ENCODE data around the gene RBPJL. TPM values are rescaled to one million over a fixed set of nuclear protein-coding genes. Genes with fewer than 3 reads are reported as not detected.

Gene RBPJL
- not detected for polyA plus RNA-seq (ENCODE audit: low read depth in 6 of 6)

DNA sequence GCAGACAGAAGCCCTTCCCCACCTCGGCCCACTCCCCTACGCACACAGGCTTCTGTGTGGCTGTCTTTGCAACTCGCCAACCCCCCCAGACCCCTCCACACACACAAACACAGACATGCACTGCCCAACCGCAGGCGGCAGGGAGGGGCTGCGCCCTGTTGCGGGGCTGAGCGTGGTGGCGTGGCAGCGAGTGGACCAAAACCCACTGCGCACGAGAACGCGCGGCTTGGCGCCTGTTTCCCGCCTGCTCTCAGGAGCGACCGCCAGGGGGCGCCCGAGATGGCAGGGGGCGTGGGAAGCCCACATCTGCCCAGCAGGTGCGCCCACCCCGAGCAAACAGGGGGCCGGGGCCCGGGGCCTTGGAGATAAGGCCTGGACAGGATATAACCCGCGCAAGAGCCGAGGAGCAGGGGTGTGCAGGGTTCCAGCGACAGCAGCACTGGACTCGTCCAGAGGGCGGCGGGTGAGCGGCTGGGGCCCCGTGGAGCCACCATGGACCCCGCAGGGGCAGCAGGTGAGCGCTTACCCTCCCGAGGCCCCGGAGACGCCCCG, at the start of gene RBPJL:
RBPJL (plus strand) TSS at position 410 of the 552 bp plus-strand sequence; CDS start at position 493, 83 bp downstream.
- peak; percentile 53 to 54 for ATAC-seq (ENCODE audit: low read depth in 2 of 2)
- Mint-ChIP-seq H3K4me3 (no peak within 1 kb of the TSS), H3K36me3 (no peaks in the 10 kb centered on the region), H3K9me3 (peaks cover 0 to 2% (median 0%) of the 10 kb centered on the region in 7 donors), H3K4me1 (peaks cover 7 to 15% (median 11%) of the 10 kb centered on the region in 3 donors), H3K27ac (no peak within 1 kb of the TSS), H3K27me3 (peaks cover 51 to 87% (median 87%) of the 10 kb centered on the region in 3 donors)
- DNase-seq, result peak; percentile 44

GRCh38 chr20:45257161-45257560, 49.5 kb upstream of the RBPJL start:
- no peaks in the 10 kb centered on the region for H3K4me1 Mint-ChIP-seq
- H3K27ac Mint-ChIP-seq, result no peak overlapping the region
- DNase-seq, result no peak
- H3K36me3 Mint-ChIP-seq, result no peaks in the 10 kb centered on the region
- H3K4me3 Mint-ChIP-seq, result no peak overlapping the region
- ATAC-seq (ENCODE audit: low read depth in 2 of 2), result no peak
- H3K27me3 Mint-ChIP-seq, result peaks cover 60 to 69% (median 68%) of the 10 kb centered on the region in 3 donors
- no peaks in the 10 kb centered on the region for H3K9me3 Mint-ChIP-seq

- Mint-ChIP-seq H3K27ac (no peak overlapping the region), H3K36me3 (no peaks in the 10 kb centered on the region), H3K27me3 (peaks cover 57 to 69% (median 67%) of the 10 kb centered on the region in 3 donors), H3K4me1 (no peaks in the 10 kb centered on the region), H3K4me3 (no peak overlapping the region), H3K9me3 (no peaks in the 10 kb centered on the region)
- ATAC-seq (ENCODE audit: low read depth in 2 of 2) (no peak), DNase-seq (no peak)
Observed at GRCh38 chr20:45257711-45258110, 48.9 kb upstream of the RBPJL start.

DNA sequence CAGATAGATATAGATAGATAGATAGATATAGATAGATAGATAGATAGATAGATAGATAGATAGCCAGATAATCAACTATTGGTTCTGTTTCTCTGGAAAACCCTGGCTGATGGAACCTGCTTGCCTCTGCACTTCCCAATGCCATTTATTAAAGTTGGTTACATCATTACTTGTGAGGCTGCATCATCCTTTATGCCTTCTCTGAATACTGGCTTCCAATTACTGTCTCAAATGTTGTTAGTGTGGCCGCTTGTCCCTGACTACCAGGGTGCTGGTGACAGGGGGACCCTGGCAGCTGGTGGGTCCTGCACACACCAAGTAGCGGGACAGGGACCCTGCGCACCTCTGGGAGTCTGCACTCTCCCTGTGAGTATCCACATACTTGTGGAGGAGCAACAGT, 48.4 kb upstream of the RBPJL start:
- Mint-ChIP-seq H3K4me1 (no peaks in the 10 kb centered on the region), H3K36me3 (no peaks in the 10 kb centered on the region), H3K27me3 (peaks cover 59 to 69% (median 66%) of the 10 kb centered on the region in 3 donors), H3K4me3 (no peak overlapping the region), H3K27ac (no peak overlapping the region), H3K9me3 (no peaks in the 10 kb centered on the region)
- no peak for DNase-seq
- ATAC-seq (ENCODE audit: low read depth in 2 of 2), result no peak

DNA sequence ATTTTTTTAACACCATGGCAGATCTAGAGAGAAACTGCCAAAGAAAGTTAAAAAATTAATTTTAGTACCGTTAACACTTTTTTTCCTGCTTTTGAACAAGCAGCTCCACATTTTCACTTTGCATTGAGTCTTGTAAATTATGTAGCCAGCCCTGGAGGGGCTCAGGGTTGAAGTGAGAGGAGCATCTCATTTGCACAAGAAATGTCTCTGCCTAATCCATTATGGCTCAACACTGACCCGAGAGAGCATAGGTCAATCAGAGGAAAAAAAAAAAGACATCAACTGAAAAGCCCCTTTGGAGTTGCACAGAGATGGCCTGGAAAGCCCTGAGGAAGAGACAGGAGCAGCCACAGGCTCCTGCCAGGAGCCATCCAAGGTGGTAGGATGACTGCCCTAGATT, 48.0 kb upstream of the RBPJL start:
- DNase-seq, result no peak
- H3K4me3 Mint-ChIP-seq, result no peak overlapping the region
- no peaks in the 10 kb centered on the region for H3K36me3 Mint-ChIP-seq
- peaks cover 55 to 65% (median 62%) of the 10 kb centered on the region in 3 donors for H3K27me3 Mint-ChIP-seq
- H3K9me3 Mint-ChIP-seq, result no peaks in the 10 kb centered on the region
- ATAC-seq (ENCODE audit: low read depth in 2 of 2), result no peak
- no peaks in the 10 kb centered on the region for H3K4me1 Mint-ChIP-seq
- no peak overlapping the region for H3K27ac Mint-ChIP-seq

DNA sequence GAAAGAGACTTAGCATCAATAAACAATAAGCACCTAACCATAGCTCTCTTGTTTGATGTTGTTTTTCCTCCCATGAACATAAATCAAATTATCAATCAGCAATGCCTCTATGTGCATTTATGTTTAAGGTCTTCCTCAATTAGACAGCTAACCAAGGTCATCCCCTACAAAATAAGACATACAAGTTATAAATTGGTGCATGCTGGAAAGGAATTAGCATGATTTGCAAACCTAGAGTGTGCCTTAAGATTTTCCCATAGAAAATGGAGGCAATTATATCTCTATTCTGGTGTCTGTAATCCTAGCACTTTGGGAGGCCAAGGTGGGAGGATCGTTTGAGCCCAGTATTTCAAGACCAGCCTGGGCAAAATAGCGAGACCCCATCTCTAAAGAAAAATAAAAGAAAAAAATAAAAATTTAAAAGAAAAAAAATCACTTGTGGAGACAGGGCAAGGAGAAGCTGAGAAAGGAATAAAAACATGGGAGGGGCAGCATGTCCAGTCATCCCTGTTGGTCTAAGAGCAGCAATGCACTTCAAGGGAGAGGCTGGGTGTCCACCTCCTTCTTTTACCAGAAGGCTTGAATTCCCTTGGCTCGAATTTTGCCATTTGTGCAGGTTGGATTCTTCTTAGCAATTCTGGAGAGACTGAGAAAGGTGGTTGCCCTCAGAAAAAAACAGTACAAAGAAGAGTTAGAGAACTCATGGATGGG, 42.9 kb upstream of the RBPJL start:
- Mint-ChIP-seq H3K27ac (no peak overlapping the region), H3K27me3 (peaks cover 25 to 58% (median 46%) of the 10 kb centered on the region in 3 donors), H3K9me3 (no peaks in the 10 kb centered on the region)

DNA sequence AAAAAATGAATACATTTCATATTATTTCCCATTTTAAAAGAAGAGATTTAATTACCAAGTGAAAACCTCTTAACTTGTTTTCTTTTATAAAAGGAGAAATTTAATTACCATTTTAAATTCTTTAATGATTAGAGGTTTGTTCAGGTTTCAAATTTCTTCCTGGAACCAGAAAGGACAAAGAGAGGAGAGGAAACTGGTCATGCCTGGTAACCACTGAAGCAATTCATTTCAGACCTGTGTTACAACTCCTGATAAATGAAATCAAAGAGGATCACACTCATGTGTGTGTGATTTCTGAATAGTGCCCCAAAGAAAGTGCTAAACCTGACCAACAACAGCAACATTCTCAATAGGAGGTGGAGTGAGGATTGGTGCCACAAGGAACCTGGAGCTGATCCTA, 39.7 kb upstream of the RBPJL start:
- Mint-ChIP-seq H3K27ac (no peak overlapping the region), H3K4me3 (no peak overlapping the region), H3K4me1 (no peaks in the 10 kb centered on the region), H3K36me3 (peaks cover 0 to under 1% of the 10 kb centered on the region in 2 donors), H3K9me3 (no peaks in the 10 kb centered on the region), H3K27me3 (peaks cover 29 to 57% (median 38%) of the 10 kb centered on the region in 3 donors)
- DNase-seq (no peak), ATAC-seq (ENCODE audit: low read depth in 2 of 2) (no peak)

More for the DNA sequence above, 42.9 kb upstream of the RBPJL start:
- H3K4me1 Mint-ChIP-seq, result no peaks in the 10 kb centered on the region
- DNase-seq, result no peak
- H3K36me3 Mint-ChIP-seq, result no peaks in the 10 kb centered on the region
- no peak for ATAC-seq (ENCODE audit: low read depth in 2 of 2)
- H3K4me3 Mint-ChIP-seq, result no peak overlapping the region

DNA sequence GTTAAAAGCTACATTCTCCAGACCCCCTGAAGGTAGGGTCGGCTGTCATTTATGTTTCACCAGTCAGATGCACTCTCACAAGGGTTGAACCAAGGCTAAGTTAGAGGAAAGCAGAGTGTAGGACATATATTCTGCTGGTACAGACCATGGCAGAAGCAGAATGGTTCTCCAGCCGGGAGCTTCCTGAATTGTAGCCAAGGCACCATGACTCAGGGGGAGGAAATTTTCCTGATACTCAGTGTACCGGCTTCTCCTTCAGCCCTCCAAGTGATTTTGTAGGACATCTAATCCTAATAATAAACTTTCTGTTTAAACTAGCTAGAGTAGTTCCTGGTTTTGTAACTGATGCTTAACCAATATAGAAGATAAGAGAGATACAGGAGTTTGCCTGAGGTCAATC, 38.1 kb upstream of the RBPJL start:
- Mint-ChIP-seq H3K36me3 (peaks cover 0 to 3% of the 10 kb centered on the region in 2 donors), H3K27me3 (peaks cover 35 to 59% (median 43%) of the 10 kb centered on the region in 3 donors), H3K4me3 (no peak overlapping the region), H3K9me3 (no peaks in the 10 kb centered on the region), H3K4me1 (no peaks in the 10 kb centered on the region), H3K27ac (no peak overlapping the region)
- no peak for DNase-seq
- no peak for ATAC-seq (ENCODE audit: low read depth in 2 of 2)

GRCh38 chr20:45269056-45269455, 37.6 kb upstream of the RBPJL start:
- DNase-seq (no peak), ATAC-seq (ENCODE audit: low read depth in 2 of 2) (no peak)
- H3K27ac Mint-ChIP-seq, result no peak overlapping the region
- peaks cover 0 to 3% of the 10 kb centered on the region in 2 donors for H3K36me3 Mint-ChIP-seq
- H3K9me3 Mint-ChIP-seq, result no peaks in the 10 kb centered on the region
- no peak overlapping the region for H3K4me3 Mint-ChIP-seq
- no peaks in the 10 kb centered on the region for H3K4me1 Mint-ChIP-seq
- peaks cover 36 to 61% (median 48%) of the 10 kb centered on the region in 3 donors for H3K27me3 Mint-ChIP-seq

GRCh38 chr20:45269754-45270270, 36.8 kb upstream of the RBPJL start:
- ATAC-seq (ENCODE audit: low read depth in 2 of 2) (no peak), DNase-seq (no peak)
- peaks cover 0 to 3% (median 0%) of the 10 kb centered on the region in 7 donors for H3K9me3 Mint-ChIP-seq
- no peak overlapping the region for H3K4me3 Mint-ChIP-seq
- peaks cover 0 to 3% of the 10 kb centered on the region in 2 donors for H3K36me3 Mint-ChIP-seq
- H3K27ac Mint-ChIP-seq, result no peak overlapping the region
- peaks cover 36 to 59% (median 52%) of the 10 kb centered on the region in 3 donors for H3K27me3 Mint-ChIP-seq
- no peaks in the 10 kb centered on the region for H3K4me1 Mint-ChIP-seq

DNA sequence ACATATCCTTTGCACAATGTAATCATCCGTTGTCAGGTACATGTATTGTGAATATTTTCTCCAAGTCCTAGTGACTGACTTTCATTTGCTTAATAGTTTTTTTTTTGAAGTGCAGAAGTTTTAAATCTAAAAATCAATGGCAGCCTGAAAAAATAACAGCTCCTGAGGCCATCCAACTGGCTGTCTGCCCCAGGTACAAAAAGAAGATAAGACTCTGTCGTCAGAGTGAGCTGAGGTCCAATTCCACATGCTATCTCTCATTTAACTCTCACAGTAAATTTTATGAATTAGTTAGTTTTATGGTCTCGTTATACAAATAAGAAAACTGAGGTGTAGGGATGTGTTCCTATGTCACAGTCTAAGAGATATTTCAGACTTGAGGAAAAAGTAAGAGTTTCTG, 31.3 kb upstream of the RBPJL start:
- H3K9me3 Mint-ChIP-seq, result peaks cover 0 to 5% (median 0%) of the 10 kb centered on the region in 7 donors
- ATAC-seq (ENCODE audit: low read depth in 2 of 2) (no peak), DNase-seq (no peak)
- no peaks in the 10 kb centered on the region for H3K4me1 Mint-ChIP-seq
- peaks cover 0 to 3% of the 10 kb centered on the region in 2 donors for H3K36me3 Mint-ChIP-seq
- H3K27me3 Mint-ChIP-seq, result peaks cover 52 to 79% (median 68%) of the 10 kb centered on the region in 3 donors
- no peak overlapping the region for H3K4me3 Mint-ChIP-seq
- no peak overlapping the region for H3K27ac Mint-ChIP-seq

DNA sequence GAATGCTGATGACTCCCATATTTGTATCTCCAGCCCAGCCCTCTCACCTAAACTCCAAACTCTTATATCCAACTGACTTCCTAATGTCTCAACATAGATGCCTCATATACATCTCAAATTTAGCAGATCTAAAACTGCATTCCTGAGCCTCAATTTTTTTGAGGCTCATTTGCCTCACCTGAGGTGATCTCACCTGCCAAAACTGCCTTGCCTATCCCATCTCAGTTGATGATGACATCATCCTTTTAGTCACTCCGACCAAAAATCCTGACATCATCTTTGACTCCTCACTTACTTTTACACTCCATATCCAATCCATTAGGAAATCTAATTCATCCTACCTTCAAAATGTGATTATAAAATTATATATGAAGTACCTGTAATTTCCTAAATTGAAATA, 26.6 kb upstream of the RBPJL start:
- Mint-ChIP-seq H3K4me3 (no peak overlapping the region), H3K27me3 (peaks cover 46 to 61% (median 55%) of the 10 kb centered on the region in 3 donors), H3K36me3 (no peaks in the 10 kb centered on the region), H3K27ac (no peak overlapping the region), H3K9me3 (peaks cover 0 to 2% (median 0%) of the 10 kb centered on the region in 7 donors), H3K4me1 (peaks cover 0 to 4% (median 0%) of the 10 kb centered on the region in 3 donors)
- DNase-seq, result no peak
- no peak for ATAC-seq (ENCODE audit: low read depth in 2 of 2)

- peaks cover 0 to 4% (median 0%) of the 10 kb centered on the region in 3 donors for H3K4me1 Mint-ChIP-seq
- H3K36me3 Mint-ChIP-seq, result no peaks in the 10 kb centered on the region
- H3K9me3 Mint-ChIP-seq, result peaks cover 0 to 2% (median 0%) of the 10 kb centered on the region in 7 donors
- ATAC-seq (ENCODE audit: low read depth in 2 of 2) (no peak), DNase-seq (no peak)
- H3K27ac Mint-ChIP-seq, result peak overlapping the region in 2 of 6 donors; percentile 0 to 1
- H3K4me3 Mint-ChIP-seq, result no peak overlapping the region
- H3K27me3 Mint-ChIP-seq, result peaks cover 36 to 59% (median 48%) of the 10 kb centered on the region in 3 donors
Observed at GRCh38 chr20:45282700-45283550, 23.7 kb upstream of the RBPJL start.

Measured in naive B cell (primary cell).